ENCODE data around the gene LRGUK.

DNA sequence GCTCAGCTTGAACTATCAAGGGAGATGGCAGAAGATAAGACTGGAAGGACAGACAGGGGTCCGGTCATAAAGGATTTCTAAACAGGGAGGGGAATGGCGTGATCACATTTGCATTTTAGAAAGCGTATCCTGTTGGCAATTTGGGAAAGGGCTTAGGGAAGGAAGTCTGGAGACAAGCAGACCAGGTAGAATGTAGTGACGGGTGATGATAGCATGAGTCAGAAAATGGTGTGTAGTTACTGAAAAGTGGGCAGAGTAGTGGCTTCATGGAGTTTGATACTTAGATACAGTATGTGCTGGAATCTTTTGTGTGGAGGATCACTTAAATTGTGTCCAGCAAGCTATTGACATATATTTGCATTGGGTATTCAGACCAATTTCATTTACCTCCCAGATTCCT is 61.2 kb downstream of the LRGUK start:
- TF ChIP-seq POLR2A (IDR thresholded peaks at IDR 0.05), result no peak
- TF ChIP-seq EP300 (IDR thresholded peaks at IDR 0.05; ENCODE audit: low read depth), result no peak
- TF ChIP-seq, protein P1, sequence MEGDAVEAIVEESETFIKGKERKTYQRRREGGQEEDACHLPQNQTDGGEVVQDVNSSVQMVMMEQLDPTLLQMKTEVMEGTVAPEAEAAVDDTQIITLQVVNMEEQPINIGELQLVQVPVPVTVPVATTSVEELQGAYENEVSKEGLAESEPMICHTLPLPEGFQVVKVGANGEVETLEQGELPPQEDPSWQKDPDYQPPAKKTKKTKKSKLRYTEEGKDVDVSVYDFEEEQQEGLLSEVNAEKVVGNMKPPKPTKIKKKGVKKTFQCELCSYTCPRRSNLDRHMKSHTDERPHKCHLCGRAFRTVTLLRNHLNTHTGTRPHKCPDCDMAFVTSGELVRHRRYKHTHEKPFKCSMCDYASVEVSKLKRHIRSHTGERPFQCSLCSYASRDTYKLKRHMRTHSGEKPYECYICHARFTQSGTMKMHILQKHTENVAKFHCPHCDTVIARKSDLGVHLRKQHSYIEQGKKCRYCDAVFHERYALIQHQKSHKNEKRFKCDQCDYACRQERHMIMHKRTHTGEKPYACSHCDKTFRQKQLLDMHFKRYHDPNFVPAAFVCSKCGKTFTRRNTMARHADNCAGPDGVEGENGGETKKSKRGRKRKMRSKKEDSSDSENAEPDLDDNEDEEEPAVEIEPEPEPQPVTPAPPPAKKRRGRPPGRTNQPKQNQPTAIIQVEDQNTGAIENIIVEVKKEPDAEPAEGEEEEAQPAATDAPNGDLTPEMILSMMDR (IDR thresholded peaks at IDR 0.05), result no peak
- TF ChIP-seq POLR2AphosphoS5 (IDR thresholded peaks at IDR 0.05), result no peak

Measured in transverse colon (tissue), 4 donors.